Activated CD8-positive, alpha-beta memory T cell treated with anti-CD3 and anti-CD28 coated beads, Interleukin-2, amount 50 U/mL, for 1 hour (primary cell): ENCODE results near the gene SELENOP.
"Not testable (repeated sequence)": the region's sequence is repeated elsewhere in the genome, so short reads cannot be mapped to it uniquely, and the experiment has no call there.

Experiments used
- DNase-seq: peaks from one replicate; pipeline ENCODE4 v3.0.0-alpha.2; 2020; ENCODE audit errors: extremely low read depth

Gene SELENOP

GRCh38 chr5:42811591-42812446 is at the start of gene SELENOP:
Gene SELENOP (minus strand): TSS chr5:42811892. CDS start chr5:42808353, 3,539 bp downstream.
- no peak for DNase-seq

GRCh38 chr5:42858687-42859086 is 47.0 kb upstream of the SELENOP start:
- DNase-seq, result no peak

GRCh38 chr5:42858031-42858643 is 46.4 kb upstream of the SELENOP start:
- DNase-seq, result no peak

GRCh38 chr5:42855811-42856210 is 44.1 kb upstream of the SELENOP start:
- no peak for DNase-seq

GRCh38 chr5:42855386-42855785 is 43.7 kb upstream of the SELENOP start:
- DNase-seq, result no peak

- DNase-seq, result no peak
Measured at GRCh38 chr5:42854795-42855194, 43.1 kb upstream of the SELENOP start.

- DNase-seq, result no peak
Measured at GRCh38 chr5:42852826-42853225, 41.1 kb upstream of the SELENOP start.

GRCh38 chr5:42851481-42851880 is 39.8 kb upstream of the SELENOP start:
- DNase-seq, result no peak

- no peak for DNase-seq
Measured at GRCh38 chr5:42848545-42848944, 36.9 kb upstream of the SELENOP start.

- not testable (repeated sequence) for DNase-seq
Measured at GRCh38 chr5:42844408-42844807, 32.7 kb upstream of the SELENOP start.

- DNase-seq, result no peak
Measured at GRCh38 chr5:42843675-42844292, 32.1 kb upstream of the SELENOP start.

GRCh38 chr5:42842921-42843641 is 31.4 kb upstream of the SELENOP start:
- no peak for DNase-seq

- no peak for DNase-seq
Measured at GRCh38 chr5:42840842-42841567, 29.3 kb upstream of the SELENOP start.

- DNase-seq, result no peak
Measured at GRCh38 chr5:42840269-42840668, 28.6 kb upstream of the SELENOP start.

- DNase-seq, result no peak
Measured at GRCh38 chr5:42839196-42839595, 27.5 kb upstream of the SELENOP start.

- DNase-seq, result no peak
Measured at GRCh38 chr5:42837601-42838000, 25.9 kb upstream of the SELENOP start.

- DNase-seq, result no peak
Measured at GRCh38 chr5:42836070-42836769, 24.5 kb upstream of the SELENOP start.

GRCh38 chr5:42832060-42832459 is 20.4 kb upstream of the SELENOP start:
- DNase-seq, result no peak

- no peak for DNase-seq
Measured at GRCh38 chr5:42830924-42831323, 19.2 kb upstream of the SELENOP start.

GRCh38 chr5:42828671-42829070 is 17.0 kb upstream of the SELENOP start:
- DNase-seq, result no peak
